ENCODE measurements around the gene FIGNL1. TPM values are rescaled to one million over a fixed set of nuclear protein-coding genes. Genes with fewer than 3 reads are reported as not detected.

Gene FIGNL1
- total RNA-seq, 1 donor from 2014 or later = 7.6 TPM

DNA sequence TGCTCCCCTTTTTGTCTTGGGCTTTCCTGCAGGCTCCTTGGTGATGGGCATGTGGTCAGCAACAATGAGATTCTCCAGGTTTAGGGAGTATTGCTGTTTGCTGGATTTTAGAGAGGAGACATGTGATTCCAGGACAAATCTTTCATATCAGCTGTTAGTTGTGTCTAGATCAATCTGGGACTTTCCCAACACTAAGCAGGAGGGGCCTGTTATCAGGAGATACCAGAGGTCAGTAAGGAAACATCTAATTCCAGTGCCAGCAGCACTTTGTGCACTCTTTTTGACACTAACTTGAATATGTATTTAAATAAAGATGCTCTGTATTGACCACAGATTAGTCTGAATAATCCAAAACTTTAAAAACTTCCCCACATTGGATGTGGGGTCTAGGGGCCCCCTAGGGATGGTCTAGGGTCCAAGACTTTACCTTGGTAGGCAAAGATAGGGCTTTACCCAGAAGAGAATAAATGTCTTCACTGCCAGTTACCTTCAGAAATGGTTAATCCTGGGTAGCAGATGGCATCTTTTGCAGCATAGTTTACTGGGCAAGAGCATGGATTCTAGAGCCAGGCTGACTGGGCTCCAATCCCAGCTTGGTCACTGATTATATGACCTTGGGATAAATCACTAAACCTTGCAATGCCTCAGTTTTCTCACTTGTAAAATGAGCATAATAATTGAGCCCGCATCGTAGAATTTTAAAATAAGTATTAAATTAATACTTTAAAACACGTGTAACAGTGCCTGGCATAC lies 6.4 kb upstream of the FIGNL1 start:
- no peak overlapping the region for H3K4me3 Mint-ChIP-seq (ENCODE audit: unreplicated experiment)
- no peak overlapping the region for H3K27ac Mint-ChIP-seq (ENCODE audit: unreplicated experiment)
- no peaks in the 10 kb centered on the region for H3K4me1 Mint-ChIP-seq (ENCODE audit: unreplicated experiment)
- DNase-seq (ENCODE audit: extremely low spot score, unreplicated experiment) = no peak
- no peaks in the 10 kb centered on the region for H3K36me3 Mint-ChIP-seq (ENCODE audit: unreplicated experiment)
- H3K9me3 Mint-ChIP-seq (ENCODE audit: unreplicated experiment) = no peaks in the 10 kb centered on the region
- H3K27me3 Mint-ChIP-seq (ENCODE audit: unreplicated experiment) = peaks cover 48% of the 10 kb centered on the region
- TF ChIP-seq CTCF (IDR thresholded peaks at IDR 0.05) = no peak

DNA sequence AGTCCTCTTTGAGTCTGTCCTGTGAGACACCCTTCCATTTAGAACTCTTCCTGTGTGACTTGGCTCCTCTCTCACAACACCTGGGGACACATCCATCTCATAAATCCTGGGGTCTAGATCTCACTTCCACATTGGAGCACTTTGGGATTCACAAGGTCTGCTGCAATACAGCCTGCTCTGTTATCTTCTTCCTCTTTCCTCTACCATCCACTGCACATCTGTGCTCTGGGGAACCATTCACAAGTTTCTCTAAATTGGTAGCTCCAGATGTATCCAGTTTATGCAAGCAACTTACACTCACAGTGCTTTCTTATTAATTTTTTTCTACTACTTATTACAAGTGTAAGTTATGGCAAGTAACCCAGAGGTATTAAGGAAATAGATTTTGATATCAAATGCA lies 5.5 kb upstream of the FIGNL1 start:
- no peak for DNase-seq (ENCODE audit: extremely low spot score, unreplicated experiment)
- Mint-ChIP-seq H3K27me3 (ENCODE audit: unreplicated experiment) (peaks cover 46% of the 10 kb centered on the region), H3K9me3 (ENCODE audit: unreplicated experiment) (no peaks in the 10 kb centered on the region), H3K4me3 (ENCODE audit: unreplicated experiment) (no peak overlapping the region), H3K36me3 (ENCODE audit: unreplicated experiment) (no peaks in the 10 kb centered on the region), H3K27ac (ENCODE audit: unreplicated experiment) (no peak overlapping the region), H3K4me1 (ENCODE audit: unreplicated experiment) (no peaks in the 10 kb centered on the region)
- no peak for TF ChIP-seq CTCF (IDR thresholded peaks at IDR 0.05)

DNA sequence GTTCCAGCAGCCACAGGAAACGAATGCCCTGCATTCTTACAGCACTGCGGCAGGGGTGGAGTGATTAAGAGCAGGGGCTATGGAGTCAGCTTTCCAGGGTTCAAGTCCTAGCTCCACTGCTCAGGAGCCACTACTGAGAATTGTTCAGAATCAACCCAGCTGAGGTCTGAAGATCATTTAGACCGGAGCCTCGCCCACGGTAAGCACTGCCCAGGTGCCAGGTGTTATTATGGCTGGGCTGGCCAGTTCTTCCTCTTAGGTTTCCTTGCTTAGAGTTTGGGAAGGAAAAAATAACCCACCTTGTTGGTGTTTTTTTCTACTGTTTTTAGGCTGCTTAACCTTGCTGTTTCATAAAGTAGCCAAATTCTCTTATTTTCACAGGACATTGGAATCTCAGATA lies 4.8 kb upstream of the FIGNL1 start:
- Mint-ChIP-seq H3K36me3 (ENCODE audit: unreplicated experiment) (no peaks in the 10 kb centered on the region), H3K4me1 (ENCODE audit: unreplicated experiment) (peaks cover 3% of the 10 kb centered on the region), H3K27me3 (ENCODE audit: unreplicated experiment) (peaks cover 46% of the 10 kb centered on the region), H3K27ac (ENCODE audit: unreplicated experiment) (no peak overlapping the region), H3K9me3 (ENCODE audit: unreplicated experiment) (no peaks in the 10 kb centered on the region), H3K4me3 (ENCODE audit: unreplicated experiment) (no peak overlapping the region)
- TF ChIP-seq CTCF (IDR thresholded peaks at IDR 0.05) = no peak
- no peak for DNase-seq (ENCODE audit: extremely low spot score, unreplicated experiment)

GRCh38 chr7:50450590-50451032 lies 461 bp upstream of the FIGNL1 start:
- H3K27me3 Mint-ChIP-seq (ENCODE audit: unreplicated experiment) = peaks cover 21% of the 10 kb centered on the region
- no peak for DNase-seq (ENCODE audit: extremely low spot score, unreplicated experiment)
- no peak for TF ChIP-seq CTCF (IDR thresholded peaks at IDR 0.05)
- H3K4me3 Mint-ChIP-seq (ENCODE audit: unreplicated experiment) = peak overlapping the region; percentile 84
- H3K9me3 Mint-ChIP-seq (ENCODE audit: unreplicated experiment) = no peaks in the 10 kb centered on the region
- no peak overlapping the region for H3K27ac Mint-ChIP-seq (ENCODE audit: unreplicated experiment)
- peaks cover 12% of the 10 kb centered on the region for H3K36me3 Mint-ChIP-seq (ENCODE audit: unreplicated experiment)
- peaks cover 15% of the 10 kb centered on the region for H3K4me1 Mint-ChIP-seq (ENCODE audit: unreplicated experiment)

- DNase-seq (ENCODE audit: extremely low spot score, unreplicated experiment) = no peak
- peak overlapping the region; percentile 84 for H3K4me3 Mint-ChIP-seq (ENCODE audit: unreplicated experiment)
- H3K27ac Mint-ChIP-seq (ENCODE audit: unreplicated experiment) = peak overlapping the region; percentile 50
- H3K36me3 Mint-ChIP-seq (ENCODE audit: unreplicated experiment) = peaks cover 14% of the 10 kb centered on the region
- H3K9me3 Mint-ChIP-seq (ENCODE audit: unreplicated experiment) = no peaks in the 10 kb centered on the region
- peaks cover 12% of the 10 kb centered on the region for H3K27me3 Mint-ChIP-seq (ENCODE audit: unreplicated experiment)
- TF ChIP-seq CTCF (IDR thresholded peaks at IDR 0.05) = no peak
- peaks cover 15% of the 10 kb centered on the region for H3K4me1 Mint-ChIP-seq (ENCODE audit: unreplicated experiment)
Observed at GRCh38 chr7:50449501-50449880, 659 bp downstream of the FIGNL1 start.
